Smooth muscle cell (in vitro differentiated cells): ENCODE results near the gene NR4A1. TPM values are rescaled to one million over a fixed set of nuclear protein-coding genes. Genes with fewer than 3 reads are reported as not detected.
A peak's percentile ranks its signal among the peaks of the same experiment; 100 is the strongest.

Experiments
- DNase-seq: peaks from one replicate; lab custom pipeline; 2025; ENCODE audit not compliant: unreplicated experiment; lab: John Stamatoyannopoulos, UW
- H2AFZ ChIP-seq: fragments of 200-600 bp; sonication (generic); 2 replicates; pipeline ENCODE4 v1.6.0; 2016; ENCODE audit warnings: antibody characterized with exemption, low read depth, mild to moderate bottlenecking
- H3F3A ChIP-seq: fragments of 200-600 bp; sonication (generic); 2 replicates; pipeline ENCODE4 v1.6.0; 2017; ENCODE audit warnings: antibody characterized with exemption, low read depth
- H3K27ac ChIP-seq: fragments of 200-600 bp; sonication (generic); 2 replicates; pipeline ENCODE4 v1.5.1; 2016; ENCODE audit warnings: low read depth, mild to moderate bottlenecking
- H3K27me3 ChIP-seq: fragments of 200-600 bp; sonication (generic); 2 replicates; pipeline ENCODE4 v1.6.1; 2016; ENCODE audit warnings: low read depth, mild to moderate bottlenecking
- H3K36me3 ChIP-seq: fragments of 200-600 bp; sonication (generic); 2 replicates; pipeline ENCODE4 v1.5.1; 2016; ENCODE audit warnings: low read depth
- H3K4me1 ChIP-seq: fragments of 200-600 bp; sonication (generic); 2 replicates; pipeline ENCODE4 v1.5.1; 2016; ENCODE audit warnings: low read depth
- H3K4me2 ChIP-seq: fragments of 200-600 bp; sonication (generic); 2 replicates; pipeline ENCODE4 v1.6.0; 2016; ENCODE audit warnings: mild to moderate bottlenecking
- H3K4me3 ChIP-seq: fragments of 200-600 bp; sonication (generic); 2 replicates; pipeline ENCODE4 v1.5.1; 2016; ENCODE audit warnings: mild to moderate bottlenecking
- H3K79me2 ChIP-seq: fragments of 200-600 bp; sonication (generic); 2 replicates; pipeline ENCODE4 v1.6.0; 2016; ENCODE audit warnings: low read depth, mild to moderate bottlenecking
- H3K9ac ChIP-seq: fragments of 200-600 bp; sonication (generic); 2 replicates; pipeline ENCODE4 v1.6.0; 2016; ENCODE audit warnings: low read depth
- H3K9me3 ChIP-seq: fragments of 200-600 bp; sonication (generic); replicated peaks from 2 replicates; pipeline ENCODE4 v1.5.1; 2016; ENCODE audit warnings: low read depth
- H4K20me1 ChIP-seq: fragments of 200-600 bp; sonication (generic); 2 replicates; pipeline ENCODE4 v1.6.0; 2016; ENCODE audit warnings: low read depth
- CTCF ChIP-seq: fragments of 200-600 bp; sonication (generic); IDR thresholded peaks from 2 replicates; pipeline ENCODE4 v1.5.1; 2017; ENCODE audit warnings: borderline replicate concordance, mild to moderate bottlenecking, antibody characterized with exemption; ENCODE audit not compliant: insufficient read depth, poor library complexity, severe bottlenecking
- WGBS: methylation state at CpG from one replicate; pipeline ENCODE4 v1.1.7; 2016; ENCODE audit warnings: low lambda C conversion rate; 5-methylcytosine and 5-hydroxymethylcytosine counted together
- polyA plus RNA-seq: library from polyadenylated mRNA; unstranded; fragments of >200 nt; fragmentation: Nextera tagmentation; extraction: Ambion mirVana; gene quantifications from 2 replicates; pipeline ENCODE4 v1.2.1, GENCODE V29; 2016
- total RNA-seq: library from RNA; depleted of rRNA; stranded (reverse); fragments of >200 nt; gene quantifications from 2 replicates; pipeline ENCODE4 v1.2.3, GENCODE V29; 2014

Gene NR4A1
- total and polyA plus RNA-seq, 2 experiments from 2014 or later = 182 to 634 TPM

- no peaks in the 10 kb centered on the region for H3K9me3 ChIP-seq
- H3K36me3 ChIP-seq = no peaks in the 10 kb centered on the region
- no peak overlapping the region for H3K27ac ChIP-seq
- no peaks in the 10 kb centered on the region for H3F3A ChIP-seq
- peaks cover 8% of the 10 kb centered on the region for H3K4me1 ChIP-seq
- H3K9ac ChIP-seq = no peak overlapping the region
- WGBS = 86% methylated on average over 4 of the region's 4 CpGs
- no peak for TF ChIP-seq CTCF
- no peak overlapping the region for H2AFZ ChIP-seq
- no peak overlapping the region for H3K4me2 ChIP-seq
- no peak for DNase-seq
- H4K20me1 ChIP-seq = peaks cover 9% of the 10 kb centered on the region
- no peaks in the 10 kb centered on the region for H3K79me2 ChIP-seq
- no peaks in the 10 kb centered on the region for H3K27me3 ChIP-seq
- no peak overlapping the region for H3K4me3 ChIP-seq
These were observed 5.4 kb upstream of the NR4A1 start for GRCh38 chr12:52045794-52046199.

GRCh38 chr12:52046859-52047258 lies 4.4 kb upstream of the NR4A1 start:
- WGBS = over 99% methylated on average over 6 of the region's 7 CpGs
- Histone ChIP-seq H3F3A (no peaks in the 10 kb centered on the region), H2AFZ (no peak overlapping the region), H3K4me3 (no peak overlapping the region), H3K4me2 (no peak overlapping the region), H3K27me3 (no peaks in the 10 kb centered on the region), H3K9ac (no peak overlapping the region), H3K27ac (no peak overlapping the region), H3K36me3 (no peaks in the 10 kb centered on the region), H3K9me3 (no peaks in the 10 kb centered on the region), H3K79me2 (no peaks in the 10 kb centered on the region), H3K4me1 (peaks cover 8% of the 10 kb centered on the region), H4K20me1 (peaks cover 6% of the 10 kb centered on the region)
- no peak for TF ChIP-seq CTCF
- no peak for DNase-seq

GRCh38 chr12:52049286-52049685 lies 2.0 kb upstream of the NR4A1 start:
- Histone ChIP-seq H3K79me2 (peaks cover 6% of the 10 kb centered on the region), H3K4me1 (peaks cover 8% of the 10 kb centered on the region), H3F3A (no peaks in the 10 kb centered on the region), H3K9me3 (no peaks in the 10 kb centered on the region), H2AFZ (no peak overlapping the region), H4K20me1 (peaks cover 30% of the 10 kb centered on the region), H3K36me3 (no peaks in the 10 kb centered on the region), H3K4me3 (no peak overlapping the region), H3K27me3 (no peaks in the 10 kb centered on the region), H3K27ac (no peak overlapping the region), H3K4me2 (no peak overlapping the region), H3K9ac (no peak overlapping the region)
- no peak for DNase-seq
- TF ChIP-seq CTCF = no peak
- 83% methylated on average over 4 of the region's 4 CpGs for WGBS

- 84% methylated on average over 4 of the region's 5 CpGs for WGBS
- no peak for DNase-seq
- Histone ChIP-seq H3K4me3 (no peak overlapping the region), H3K27me3 (no peaks in the 10 kb centered on the region), H3K9me3 (no peaks in the 10 kb centered on the region), H3F3A (no peaks in the 10 kb centered on the region), H3K4me1 (peaks cover 8% of the 10 kb centered on the region), H3K4me2 (peak overlapping the region; percentile 94), H2AFZ (no peak overlapping the region), H3K27ac (peak overlapping the region; percentile 88), H4K20me1 (peaks cover 34% of the 10 kb centered on the region), H3K79me2 (peaks cover 6% of the 10 kb centered on the region), H3K9ac (no peak overlapping the region), H3K36me3 (no peaks in the 10 kb centered on the region)
- no peak for TF ChIP-seq CTCF
These were observed 1.6 kb upstream of the NR4A1 start for GRCh38 chr12:52049688-52050087.
